CD1c-positive myeloid dendritic cell (primary cell): ENCODE data around the gene ATP5F1E.
"Not testable (repeated sequence)": the region's sequence is repeated elsewhere in the genome, so short reads cannot be mapped to it uniquely, and the experiment has no call there.

Experiments
- DNase-seq: peaks from one replicate; pipeline ENCODE4 v3.0.0-alpha.2; 2016; ENCODE audit errors: extremely low spot score

Gene ATP5F1E

DNA sequence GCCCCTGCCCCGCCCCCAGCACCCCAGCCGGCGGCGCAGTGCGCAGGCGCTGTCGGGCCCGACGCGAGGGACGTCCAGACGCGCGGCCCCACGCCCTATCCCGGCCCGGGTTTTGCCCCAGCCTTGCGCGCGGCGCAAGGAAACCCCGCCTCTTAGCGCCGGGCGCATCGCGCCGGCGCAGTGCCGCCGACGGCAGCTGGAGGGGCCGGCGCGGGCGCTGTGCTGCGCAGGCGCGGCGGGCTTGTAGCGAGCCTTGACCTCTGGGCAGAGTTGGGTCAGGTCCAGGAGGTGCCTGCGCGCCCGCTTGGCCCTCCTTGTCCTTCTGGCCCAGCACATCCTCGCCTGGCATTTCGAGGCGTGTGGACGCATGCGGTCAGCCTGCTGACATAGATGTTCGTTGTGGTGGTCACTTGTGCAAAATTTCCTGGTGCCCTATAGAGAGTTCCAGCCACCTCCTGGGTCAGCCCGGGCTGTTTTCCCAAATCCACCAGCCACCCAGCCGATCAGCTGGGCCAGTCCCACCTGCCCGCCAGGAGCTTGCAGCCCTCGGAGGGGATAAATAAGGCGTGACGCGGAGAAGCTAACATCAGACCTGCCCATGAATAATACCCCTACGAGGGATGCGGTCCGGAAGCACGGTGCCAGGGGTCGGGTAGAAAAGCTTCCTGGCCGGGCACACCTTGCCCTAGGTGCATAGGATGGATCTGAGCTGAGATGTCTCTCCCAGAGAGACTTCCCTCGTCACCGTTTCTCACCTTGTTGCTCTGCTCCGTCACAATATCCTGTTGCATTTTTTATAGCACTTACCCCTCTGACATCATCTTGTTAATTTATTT lies 10.9 kb upstream of the ATP5F1E start:
- DNase-seq: peak; percentile 98

DNA sequence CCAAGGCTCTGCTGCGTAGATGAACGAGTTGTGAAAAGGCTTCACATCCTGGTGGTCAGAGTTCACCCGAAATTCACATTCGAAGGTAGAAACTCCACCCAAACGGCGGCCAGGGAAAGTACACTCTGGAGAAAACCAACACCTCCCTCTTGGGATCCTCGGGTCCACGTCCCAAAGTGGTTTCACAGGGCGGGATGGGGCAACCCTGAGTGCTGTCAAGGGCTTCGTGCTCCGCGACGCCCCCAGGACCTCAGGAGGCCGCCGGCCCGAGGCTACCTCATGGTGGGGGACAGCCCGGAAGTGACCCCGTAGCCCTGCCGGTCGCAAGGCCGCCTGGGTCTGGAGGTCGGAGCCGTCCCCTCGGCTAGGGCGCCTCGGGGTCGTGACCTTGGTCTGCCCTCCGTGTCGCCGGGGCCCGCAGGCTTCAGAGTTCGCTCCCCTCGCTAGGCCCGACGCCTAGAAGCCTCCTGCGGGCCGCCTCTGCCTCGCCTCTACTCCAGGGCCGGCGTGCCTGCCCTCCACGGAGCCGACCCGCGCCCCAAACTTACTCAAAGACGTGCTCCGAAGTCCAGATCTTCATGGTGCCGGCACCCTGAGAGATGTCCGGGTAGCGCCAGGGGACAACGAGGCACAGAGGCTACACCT lies 10.1 kb upstream of the ATP5F1E start, which contains the start of gene PRELID3B:
TSS of gene PRELID3B (minus strand) at position 636 of the 645 bp plus-strand sequence. CDS start at position 580, 56 bp downstream.
- DNase-seq: peak; percentile 46

DNA sequence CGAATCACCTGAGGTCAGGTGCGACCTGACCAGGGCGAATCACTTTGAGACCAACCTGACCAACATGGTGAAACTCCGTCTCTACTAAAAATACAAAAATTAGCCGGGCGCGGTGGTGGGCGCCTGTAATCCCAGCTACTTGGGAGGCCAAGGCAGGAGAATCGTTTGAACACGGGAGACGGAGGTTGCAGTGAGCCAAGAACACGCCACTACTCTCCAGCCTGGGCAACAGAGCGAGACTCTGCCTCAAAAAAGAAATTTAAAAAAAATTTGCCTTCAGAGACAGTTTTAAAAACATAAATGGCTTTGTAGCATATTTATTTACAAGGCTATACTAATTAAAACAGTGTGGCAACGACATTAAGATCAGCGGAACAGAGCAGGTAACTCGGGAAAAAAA lies 9.4 kb upstream of the ATP5F1E start:
- not testable (repeated sequence) for DNase-seq

DNA sequence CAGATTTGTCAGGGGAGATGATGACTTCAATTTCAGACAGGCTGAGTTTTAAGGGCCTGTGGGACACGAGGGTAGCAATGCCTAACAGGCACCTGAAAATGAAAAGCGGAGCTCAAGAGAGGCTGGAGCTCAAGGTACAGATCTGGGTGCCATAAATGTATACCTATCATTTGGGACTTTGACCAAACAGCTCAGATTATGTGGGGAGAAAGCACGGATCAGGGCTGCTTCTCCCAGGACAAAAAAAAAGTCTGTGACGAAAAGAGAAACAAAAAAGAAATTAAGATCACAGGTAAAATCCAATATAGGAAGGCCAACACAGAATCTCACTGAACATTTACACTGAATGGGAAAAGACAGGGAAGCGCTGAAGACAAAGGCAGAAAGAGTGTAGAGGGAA lies 8.5 kb upstream of the ATP5F1E start:
- no peak for DNase-seq

DNA sequence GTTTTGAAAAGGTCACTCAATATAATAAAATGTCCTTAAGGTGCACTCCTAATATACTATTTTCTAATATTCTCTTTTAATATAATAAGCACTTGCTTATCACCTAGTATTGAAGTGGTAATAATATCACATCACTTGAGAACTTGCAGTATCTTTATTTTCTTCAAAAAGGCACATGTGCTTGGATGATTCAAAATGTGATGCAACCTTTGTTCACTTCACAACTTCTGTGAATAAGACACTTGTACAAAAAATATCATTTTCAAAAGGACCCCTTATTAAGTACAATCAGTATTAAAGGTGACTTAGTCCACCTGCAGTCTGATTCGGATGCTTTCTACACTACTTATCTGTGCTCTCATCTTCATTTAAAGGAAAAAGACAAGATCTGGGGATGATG lies 7.1 kb upstream of the ATP5F1E start:
- DNase-seq: no peak

DNA sequence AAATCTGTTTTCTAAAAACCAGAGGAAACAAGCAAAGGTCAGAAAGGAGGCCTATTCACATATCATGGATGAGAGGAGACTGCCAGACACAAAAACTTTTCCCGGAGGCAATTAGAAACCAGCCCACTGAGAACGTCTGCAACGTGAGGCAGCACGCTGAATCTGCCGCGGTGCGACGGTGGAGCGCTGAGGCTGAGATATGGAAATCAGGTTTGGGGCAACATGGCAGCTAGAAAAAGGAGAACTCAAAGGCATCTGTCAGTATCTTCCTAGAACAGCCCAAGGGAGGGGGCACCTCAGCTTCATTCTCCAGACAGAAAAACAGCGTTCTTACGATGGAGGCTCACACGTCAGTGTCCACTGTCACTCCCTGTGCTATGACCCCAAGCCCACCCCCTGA lies 5.3 kb upstream of the ATP5F1E start:
- DNase-seq: no peak

DNA sequence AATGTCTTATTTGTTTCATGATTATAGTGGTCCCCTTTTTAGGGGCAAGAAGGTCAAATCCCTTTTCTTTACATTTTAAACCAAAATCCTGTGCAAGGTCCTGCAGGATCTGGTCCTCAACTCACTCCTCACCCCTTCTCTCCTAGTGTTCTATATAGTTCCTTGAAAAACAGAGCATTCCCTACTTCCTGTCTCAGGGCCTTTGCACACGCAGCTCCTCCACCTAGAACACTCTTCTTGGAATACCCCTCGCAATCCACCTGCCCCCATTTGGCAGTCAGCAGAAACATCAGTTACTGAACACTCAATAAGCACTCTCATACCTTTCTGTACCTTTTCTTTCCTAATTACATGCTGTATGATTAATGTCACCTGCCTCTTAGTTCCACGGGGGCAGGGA lies 3.2 kb upstream of the ATP5F1E start:
- no peak for DNase-seq

DNA sequence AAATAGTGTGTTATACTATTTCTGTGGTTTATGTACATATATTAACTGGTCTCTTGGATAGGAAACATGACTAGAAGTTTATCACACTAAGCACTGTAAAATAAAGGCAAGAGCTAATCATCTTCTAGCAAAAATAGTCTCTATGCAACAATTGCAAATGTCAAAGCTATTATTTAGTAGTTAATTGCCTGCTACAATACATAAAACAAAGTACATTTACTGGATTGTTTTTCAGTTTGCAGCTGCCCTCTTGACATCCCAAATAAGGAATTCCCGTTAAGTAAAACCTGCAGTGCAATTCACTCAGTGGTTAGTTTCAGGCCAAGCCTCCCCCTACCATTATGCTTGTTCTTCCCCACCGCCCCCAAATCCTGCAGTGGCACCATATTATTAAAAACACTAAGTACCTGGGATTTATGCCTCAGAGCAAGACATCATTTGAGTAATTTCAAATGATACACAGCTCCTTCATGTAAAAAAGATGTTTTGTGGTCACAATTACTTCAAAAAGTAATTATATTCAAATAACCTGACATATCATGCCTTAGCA lies 1.6 kb upstream of the ATP5F1E start:
- no peak for DNase-seq

DNA sequence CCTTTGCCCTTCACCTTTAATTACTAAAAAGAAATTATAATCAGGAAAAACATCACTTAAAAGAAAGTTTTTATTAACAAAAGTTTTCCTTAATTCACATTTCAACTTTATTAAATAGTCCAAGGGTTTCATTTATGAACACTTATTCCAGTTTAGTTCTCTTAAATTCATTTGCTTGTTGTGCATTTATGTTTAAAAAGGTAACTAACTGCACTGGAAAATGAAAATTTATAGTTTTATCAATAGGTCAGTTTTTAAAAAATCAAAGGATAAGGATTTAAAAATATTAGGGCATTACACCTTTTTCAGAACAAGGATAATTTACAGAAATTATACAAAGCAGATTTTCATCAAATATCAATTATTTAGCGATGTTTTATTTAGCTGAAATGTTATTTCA lies 958 bp upstream of the ATP5F1E start:
- DNase-seq: no peak

DNA sequence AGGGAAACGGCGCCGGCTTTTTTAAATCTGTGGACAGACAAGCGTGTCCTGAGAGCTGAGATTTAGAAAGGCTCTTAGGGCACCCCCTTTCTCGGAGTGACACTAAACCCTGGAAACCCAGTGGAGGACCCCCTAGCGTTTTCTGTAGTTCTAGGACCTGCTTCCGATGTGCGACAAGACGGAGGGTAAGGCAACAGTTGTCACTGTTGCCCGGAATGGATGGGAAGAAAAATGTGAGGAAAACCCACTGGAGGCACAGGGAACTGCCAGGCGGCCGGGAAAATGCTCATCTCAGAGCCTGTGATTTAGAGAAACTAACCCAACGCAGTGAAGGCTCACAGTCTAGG lies 551 bp upstream of the ATP5F1E start:
- DNase-seq: no peak

DNA sequence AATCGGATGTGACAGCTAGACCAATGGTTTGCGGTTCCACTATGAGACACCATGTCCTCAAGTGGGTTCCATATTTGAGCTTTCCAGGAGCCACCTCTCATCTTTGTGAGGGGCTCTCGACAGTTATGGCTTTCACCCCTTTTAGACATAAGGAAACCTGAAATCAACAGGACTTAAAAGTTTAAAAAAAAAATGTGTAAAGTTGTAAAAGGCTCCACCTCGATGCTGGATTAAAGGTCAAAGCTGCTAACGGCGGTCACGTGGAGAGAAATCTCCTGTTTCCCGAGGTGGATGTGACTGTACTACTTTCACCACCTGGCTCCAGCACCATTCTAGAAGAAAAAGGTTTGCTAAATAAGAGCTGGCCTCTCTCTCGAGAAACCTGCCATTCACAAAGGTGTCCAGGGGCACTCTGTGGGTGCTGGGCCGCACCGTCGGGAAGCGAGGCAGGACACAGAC lies 542 bp downstream of the ATP5F1E start:
- DNase-seq: no peak

DNA sequence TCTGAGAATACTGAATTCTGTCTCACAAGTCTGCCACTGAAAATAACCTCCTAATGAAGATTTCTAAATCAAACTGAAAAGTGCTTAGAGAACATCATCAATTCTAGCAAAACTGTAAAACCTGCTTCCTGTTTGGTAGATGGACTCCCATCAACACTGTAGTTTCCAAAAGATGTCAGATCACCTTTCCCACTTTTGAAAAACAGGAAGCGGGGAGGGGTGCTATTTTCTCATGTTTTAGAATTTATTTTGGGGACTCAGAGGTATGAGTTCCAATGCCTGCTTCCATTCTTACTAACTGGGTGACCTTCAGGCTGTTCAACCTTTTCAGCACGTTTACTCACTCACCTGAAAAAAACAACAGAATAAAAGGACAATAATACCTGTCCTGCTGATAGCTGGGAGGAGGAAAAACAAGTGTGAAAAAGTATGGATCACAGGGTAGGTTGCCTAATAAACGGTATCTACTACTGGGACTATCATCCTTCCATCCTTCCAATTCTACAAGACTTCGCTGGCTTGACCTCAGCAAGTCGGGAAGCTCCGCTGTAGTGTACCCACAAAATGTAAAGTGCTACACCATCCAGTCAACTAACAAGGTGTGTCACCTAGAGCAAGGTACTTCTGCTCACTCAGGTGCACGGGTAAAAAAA lies 1.1 kb downstream of the ATP5F1E start:
- peak; percentile 33 for DNase-seq

DNA sequence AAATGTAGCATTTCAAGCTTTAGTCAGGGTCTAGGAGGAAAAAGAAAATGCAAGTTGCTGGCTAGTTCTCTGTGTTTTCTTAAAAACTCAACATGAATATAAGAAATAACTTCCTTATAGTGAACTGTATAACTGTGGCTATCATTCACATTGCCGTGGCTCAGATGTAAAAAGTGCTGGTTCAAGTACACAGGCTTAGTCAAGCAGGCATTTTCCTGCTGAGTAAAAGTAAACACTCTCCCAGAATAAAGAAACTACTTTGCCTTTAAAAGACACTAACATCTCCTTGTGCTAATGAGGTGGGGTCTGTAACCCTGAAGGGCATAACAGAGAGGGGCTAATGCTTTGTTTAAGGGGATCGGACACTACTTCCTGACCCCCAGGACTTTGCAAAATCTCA lies 3.3 kb downstream of the ATP5F1E start:
- DNase-seq: no peak

DNA sequence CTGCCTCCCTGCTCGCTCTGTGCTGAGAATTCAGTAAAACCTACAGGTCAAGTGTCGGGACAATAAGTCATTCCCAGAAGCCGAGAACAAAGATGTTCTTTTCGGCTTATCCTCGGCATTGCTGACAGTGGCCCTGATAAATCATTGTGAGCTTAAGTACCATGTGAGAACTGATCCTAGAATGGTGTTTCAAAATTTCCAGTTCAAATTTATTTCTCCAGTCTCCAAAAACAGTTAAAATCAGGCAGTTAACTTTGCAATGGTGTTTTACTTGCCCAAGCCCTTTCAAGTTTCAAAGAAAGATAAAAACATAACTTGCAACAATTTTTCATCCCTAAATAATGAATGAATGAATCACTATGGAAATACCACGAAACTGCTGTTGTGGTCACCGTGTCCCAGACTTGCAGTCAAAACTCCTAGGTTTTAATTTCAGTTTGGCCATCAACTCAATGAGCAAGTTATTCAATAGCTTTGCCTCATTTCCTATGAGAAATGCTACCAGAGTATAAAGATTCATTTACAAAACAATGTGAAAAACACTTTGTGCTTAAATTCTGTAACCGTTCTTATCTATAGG lies 4.3 kb downstream of the ATP5F1E start:
- DNase-seq: no peak

DNA sequence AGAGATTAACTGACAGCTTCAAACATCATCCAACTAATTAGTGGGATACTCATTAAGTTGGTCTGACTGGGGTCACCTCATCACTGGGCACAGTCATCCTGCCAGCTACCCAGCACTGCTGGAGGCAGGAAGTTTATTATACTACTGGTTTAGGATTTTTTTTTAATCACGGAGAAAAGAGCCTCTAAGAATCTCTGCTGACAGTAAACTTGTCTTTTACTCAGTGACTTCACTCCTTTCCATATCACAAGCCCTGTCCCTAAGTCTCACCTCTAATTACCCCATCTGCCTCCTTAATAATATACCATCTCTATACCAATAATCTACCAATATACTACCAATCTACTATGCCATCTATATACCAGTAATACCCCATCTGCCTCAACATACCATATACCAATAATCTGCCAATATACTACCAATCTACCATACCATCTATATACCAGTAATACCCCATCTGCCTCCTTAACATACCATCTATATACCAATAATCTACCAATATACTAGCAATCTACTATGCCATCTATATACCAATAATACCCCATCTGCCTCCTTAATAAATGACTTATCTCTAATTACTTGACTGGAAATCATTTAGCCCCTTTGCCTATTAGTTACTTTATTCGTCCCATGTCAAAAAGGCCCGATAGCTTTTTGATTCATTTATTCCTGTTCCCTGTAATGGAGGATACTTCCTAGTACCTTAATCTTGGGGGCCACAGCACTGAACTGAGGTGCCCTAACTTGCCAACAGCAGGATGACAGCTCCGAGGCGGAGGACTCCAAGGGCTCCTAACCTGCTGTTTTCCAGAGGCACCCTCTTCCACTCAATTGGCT lies 5.0 kb downstream of the ATP5F1E start:
- DNase-seq: no peak

DNA sequence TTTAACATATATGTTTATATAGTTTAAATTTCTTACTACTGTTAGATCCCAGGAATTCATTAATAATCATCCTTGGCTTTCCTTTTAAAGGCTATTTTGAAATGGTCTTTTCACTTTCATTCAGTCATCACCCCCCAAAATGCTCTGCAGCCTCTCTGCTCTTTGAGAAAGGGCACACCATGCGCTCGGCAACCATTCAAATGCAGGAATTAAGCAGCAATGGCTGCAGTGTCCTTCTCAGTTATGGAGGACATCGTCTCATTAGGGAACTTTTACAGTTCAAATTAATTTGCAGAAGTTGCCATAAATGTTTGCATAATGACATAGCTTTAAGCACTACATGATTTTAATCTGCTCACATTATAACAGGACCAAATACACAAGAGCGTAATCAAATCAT lies 6.6 kb downstream of the ATP5F1E start:
- no peak for DNase-seq

DNA sequence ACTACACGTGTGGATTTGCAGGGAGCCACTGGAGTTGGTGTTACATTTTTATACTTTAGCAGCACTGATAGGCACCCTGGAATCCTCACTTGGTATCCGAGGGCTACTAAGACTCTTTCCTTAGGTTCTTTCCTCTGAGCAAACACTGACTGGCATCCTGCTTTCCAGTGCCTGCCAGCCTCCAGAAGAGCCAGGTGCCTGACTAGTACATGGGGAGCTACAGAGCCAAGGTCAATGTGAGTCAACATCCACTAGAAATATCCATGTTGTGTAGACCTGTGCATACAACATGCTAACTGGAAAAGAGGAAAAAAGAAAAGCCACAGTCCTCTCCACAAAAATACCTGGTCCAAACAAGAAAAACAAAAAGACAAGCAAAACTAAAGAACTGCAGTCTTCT lies 7.0 kb downstream of the ATP5F1E start:
- no peak for DNase-seq

DNA sequence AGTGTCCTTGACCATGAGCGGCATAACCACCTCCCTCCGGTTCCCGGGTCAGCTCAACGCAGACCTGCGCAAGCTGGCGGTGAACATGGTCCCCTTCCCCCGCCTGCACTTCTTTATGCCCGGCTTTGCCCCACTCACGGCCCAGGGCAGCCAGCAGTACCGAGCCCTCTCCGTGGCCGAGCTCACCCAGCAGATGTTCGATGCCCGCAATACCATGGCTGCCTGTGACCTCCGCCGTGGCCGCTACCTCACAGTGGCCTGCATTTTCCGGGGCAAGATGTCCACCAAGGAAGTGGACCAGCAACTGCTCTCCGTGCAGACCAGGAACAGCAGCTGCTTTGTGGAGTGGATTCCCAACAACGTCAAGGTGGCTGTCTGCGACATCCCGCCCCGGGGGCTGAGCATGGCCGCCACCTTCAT lies 8.0 kb downstream of the ATP5F1E start:
- no peak for DNase-seq

DNA sequence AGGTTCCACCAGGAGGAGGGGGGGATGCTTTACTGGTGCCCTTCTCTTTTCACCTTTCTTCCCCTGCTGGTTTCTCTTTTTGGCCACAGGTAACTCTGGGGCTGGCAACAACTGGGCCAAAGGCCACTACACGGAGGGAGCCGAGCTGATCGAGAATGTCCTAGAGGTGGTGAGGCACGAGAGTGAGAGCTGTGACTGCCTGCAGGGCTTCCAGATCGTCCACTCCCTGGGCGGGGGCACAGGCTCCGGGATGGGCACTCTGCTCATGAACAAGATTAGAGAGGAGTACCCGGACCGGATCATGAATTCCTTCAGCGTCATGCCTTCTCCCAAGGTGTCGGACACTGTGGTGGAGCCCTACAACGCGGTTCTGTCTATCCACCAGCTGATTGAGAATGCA lies 8.5 kb downstream of the ATP5F1E start:
- DNase-seq: no peak

DNA sequence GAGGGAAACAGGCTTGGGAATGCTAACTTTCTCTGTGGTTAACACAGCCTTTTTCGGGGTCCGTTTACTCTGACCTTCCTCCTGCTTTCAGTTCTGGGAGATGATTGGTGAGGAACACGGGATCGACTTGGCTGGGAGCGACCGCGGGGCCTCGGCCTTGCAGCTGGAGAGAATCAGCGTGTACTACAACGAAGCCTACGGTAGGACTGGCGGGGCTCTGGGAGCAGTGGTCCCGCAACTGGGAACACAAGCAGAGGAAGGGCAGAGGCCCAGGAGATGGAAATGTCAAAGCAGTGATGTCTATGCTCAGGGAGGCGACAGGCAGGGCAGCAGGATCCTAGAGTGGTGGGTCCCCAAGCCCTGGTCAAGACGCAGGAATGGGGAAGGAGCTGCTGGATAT lies 9.4 kb downstream of the ATP5F1E start:
- no peak for DNase-seq

DNA sequence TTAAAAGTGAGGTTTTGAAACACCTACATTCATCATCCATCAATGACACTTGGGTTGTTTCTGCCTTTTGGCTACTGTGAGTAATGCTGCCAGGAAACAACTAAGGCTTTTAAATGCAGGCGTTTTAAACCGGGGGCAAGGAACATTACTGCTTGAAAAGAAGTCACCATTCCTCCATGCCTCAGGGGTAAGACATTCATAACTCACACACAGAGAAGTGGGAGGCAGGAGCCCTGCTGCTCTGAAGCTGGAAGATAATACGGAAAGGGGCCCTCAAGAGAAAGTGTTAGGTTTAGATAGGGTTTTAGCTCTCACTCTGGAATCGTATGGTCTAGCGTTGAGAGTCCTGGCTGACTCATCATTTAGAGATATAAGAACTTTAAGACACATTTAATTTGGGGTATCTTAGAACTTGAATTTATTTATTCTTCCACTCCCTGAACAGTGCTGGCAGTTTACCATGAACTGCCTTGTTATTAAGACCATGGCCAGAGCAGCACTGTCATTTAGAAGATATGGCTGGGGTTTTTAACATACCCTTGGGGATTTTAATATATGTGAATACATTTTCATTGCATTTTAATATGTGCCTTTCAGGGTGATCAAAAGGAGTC lies 11.1 kb downstream of the ATP5F1E start:
- DNase-seq: no peak
